Left forelimb (tissue), 1 donor: Measurements from ENCODE around the gene PHKA1.
"Not testable (repeated sequence)": the region's sequence is repeated elsewhere in the genome, so short reads cannot be mapped to it uniquely, and the experiment has no call there.

Experiments
- DNase-seq: peaks from one replicate; pipeline ENCODE4 v3.0.0-alpha.2; 2018; ENCODE audit warnings: low spot score

PHKA1 gene

DNA sequence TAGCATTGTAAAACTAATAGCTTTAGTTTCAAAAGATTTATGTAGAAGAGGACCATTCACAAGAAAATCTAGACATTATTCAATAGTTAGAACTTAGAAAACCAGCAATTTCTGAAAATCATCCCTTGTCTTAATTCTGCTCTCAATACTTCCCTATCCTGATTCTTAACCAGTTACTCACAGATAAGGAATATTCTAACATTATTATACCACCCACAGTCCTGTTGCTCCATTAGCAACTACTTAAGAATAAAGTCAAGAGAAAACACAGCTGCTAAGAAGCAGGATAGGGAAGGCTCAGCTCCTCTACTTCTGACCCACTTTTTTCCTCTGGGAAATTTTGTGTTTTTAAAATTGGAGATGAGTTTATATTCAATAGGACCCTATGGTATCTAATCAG lies 47.7 kb downstream of the PHKA1 start:
- DNase-seq = no peak

DNA sequence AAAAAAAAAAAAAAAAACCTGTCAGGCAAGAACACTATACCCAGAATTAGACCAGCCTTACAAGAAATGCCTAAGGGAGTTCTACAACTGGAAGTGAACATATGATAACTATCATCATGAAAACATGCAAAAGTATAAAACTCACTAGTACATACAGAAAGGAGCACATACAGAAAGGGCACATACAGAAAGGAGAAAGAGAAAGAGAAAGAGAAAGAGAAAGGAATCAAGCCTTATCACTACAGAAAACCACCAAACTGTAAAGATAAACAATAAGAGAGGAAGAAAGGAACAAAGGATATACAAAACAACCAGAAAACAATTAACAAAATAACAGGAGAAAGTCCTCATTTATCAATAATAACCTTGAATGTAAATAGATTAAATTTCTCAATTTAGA lies 50.4 kb downstream of the PHKA1 start:
- no peak for DNase-seq

DNA sequence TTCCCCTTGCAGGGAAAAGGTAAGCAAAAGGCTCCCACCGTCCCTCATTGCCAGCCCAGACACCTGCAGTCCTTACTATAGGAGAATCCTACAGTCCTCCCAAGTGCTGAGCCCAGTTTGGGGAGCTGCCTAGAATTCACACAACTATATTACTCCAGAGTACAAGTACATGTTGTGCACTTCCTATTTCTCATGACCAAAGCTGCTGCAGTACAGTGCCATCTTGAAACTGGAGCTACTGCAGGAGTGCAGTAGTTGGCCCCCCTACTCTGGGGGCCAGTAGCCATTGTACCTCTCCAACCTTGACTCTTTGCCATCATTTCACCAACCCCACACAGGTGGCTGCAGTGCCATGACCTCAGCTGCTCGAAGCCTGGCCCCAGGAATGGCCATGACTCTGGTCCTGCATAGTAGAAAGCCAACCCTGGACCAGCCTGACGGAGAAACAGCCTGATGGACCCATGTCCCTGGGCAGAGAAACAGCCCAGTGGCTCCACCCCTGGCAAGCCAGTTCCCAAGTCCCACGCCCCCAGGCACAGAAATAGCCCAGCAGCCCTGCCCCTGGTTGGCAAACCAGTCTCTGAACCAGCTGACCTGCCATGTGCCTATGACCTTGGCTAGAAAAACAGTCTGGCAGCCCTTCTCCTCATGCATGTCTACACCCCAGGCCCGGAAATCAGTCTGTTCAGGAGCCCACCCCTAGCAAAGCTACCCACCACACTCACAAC lies 51.9 kb downstream of the PHKA1 start:
- DNase-seq = no peak

DNA sequence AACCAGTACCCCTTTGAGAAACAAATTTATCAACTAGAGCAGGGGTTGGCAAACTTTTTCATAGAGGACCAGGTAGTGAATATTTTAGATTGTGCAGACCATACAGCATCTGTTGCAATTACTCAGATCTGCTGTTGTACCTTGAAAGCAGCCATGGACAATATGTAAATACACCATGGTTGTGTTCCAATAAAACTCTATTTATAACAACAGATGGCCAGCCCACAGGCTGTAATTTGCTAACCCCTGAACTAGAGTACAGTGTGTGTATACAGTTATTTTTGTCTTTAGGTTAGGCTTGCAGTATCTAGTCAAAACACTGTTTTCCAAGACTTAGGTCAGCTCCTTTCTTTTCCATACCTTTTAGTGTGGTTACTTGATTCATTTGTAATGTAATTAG lies 54.4 kb downstream of the PHKA1 start:
- DNase-seq = no peak

DNA sequence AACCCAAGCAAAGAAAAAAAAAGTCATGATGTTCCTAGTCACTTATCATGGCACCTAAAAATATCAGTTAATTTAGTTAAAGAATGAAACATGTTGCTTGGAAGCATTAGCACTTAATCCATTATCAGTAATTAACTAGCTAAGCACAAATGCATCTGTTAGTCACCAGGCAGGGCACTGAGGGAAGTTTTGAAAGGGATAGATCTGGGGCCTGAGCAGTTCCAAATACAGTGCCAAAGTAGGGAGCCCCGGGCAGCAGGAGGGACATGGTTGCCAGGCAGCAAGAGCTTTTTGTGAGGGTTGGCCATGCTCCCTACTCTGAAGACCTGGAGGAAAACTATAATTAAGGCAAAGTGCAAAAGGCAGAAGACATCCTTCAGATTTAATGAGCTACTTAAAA lies 62.0 kb downstream of the PHKA1 start:
- DNase-seq = no peak

DNA sequence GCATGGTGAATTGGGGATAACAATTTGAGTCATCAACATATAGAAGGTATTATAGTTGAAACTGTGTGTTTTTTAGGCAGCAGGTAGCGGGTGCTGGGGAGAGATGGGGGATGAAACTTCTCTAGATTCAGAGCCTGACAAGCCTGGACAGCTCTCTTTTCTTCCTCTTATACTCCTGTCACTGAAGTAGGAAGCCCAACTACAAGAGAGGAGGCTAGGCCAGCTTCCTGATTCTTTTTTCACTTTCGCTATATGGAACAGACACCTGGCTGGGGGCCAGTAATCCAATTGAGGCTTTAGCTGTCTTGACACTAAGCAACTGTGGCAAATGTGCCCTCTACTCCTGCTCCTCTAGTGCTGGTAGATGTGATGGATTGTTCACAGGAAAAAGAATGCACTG lies 69.2 kb downstream of the PHKA1 start:
- no peak for DNase-seq

DNA sequence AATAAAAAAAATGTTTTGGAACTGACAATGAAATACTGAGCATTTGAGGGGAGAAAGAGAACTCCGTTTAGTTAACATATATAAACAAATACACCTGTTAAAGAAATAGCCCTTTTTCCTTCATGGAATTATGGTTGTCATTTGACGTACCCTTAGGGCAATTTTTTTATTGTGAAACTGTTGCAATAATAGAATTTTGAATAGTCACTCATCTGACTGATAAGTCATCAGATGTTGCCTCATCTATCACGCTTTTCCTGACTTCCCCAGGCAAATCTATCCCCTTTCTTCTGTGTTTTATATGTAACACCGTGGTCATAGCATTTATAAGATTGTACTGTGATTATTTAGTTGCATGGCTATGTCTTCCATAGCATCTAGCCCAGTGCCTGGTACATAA lies 72.5 kb downstream of the PHKA1 start:
- no peak for DNase-seq

DNA sequence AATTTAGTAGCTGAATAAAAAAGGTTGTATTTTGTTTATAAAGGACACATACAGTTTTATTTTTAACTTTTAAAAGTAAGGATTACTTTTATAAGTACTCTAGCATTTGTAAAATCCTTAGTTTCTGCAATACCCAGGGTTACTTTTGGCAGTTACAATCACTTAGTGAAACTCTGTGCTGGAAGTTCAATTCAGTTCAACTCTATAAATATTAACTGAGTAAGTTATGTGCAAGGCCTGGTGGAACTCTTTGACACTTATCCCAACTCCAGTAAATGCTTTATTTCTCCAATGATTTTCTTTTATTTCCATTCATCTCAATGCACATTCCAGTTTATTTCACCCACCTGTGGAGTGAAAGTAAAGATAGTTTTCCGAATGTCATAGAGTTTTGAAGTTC lies 78.2 kb downstream of the PHKA1 start:
- DNase-seq = no peak

DNA sequence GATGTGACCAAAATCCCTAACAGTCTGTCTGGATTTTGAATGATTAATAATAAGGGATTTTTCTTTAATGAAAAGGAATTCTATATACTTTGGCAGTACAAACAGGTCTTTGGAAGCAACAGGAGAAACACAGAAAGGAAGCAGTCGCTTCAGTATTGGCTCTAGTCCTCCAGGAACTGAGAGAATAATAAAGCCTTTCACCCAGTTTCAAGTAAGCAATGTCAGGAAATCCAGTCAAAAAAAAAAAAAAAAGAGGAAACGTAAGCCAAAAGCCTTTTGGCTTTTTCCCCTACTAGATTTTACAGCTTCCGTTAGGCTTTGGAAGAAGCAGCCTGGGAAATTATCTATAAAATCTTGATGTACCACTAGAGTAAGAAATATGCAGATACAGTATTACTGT lies 79.8 kb downstream of the PHKA1 start:
- DNase-seq = no peak

DNA sequence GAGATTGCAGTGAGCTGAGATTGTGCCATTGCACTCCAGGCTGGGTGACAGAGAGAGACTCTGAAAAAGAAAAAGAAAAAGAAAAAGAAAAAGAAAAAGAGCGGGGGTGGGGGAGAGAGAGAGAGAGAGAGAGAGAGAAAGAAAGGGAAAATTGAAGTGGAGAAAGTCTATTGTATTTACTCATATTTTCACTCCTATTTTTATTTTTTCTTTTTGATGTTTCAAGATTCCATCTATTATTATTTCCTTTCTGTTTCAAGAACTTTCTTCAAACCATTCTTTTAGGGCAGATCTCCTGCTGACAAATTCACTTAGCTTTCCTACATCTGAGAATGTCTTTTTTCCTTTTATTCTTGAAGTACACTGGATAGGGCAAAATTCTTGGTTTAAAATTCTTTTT lies 83.9 kb downstream of the PHKA1 start:
- DNase-seq = no peak

DNA sequence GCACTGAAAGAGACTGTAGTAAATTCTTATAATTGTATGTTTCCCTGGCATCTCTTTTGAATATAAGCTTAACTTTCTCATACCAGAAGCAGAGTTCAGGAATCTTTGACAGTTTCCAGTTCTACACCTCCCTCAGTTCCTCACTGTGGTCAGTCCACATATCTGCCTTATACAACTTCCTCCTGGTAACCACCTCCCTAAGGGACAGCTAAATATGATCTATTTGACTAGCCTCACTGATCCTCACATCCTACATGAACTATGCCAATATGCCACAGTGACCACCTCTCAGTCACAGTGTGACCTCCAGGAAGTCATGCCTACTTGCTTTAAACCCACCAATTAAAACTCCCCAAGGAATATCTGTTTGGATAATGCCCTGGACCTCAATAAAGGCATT lies 89.9 kb downstream of the PHKA1 start:
- DNase-seq = no peak

DNA sequence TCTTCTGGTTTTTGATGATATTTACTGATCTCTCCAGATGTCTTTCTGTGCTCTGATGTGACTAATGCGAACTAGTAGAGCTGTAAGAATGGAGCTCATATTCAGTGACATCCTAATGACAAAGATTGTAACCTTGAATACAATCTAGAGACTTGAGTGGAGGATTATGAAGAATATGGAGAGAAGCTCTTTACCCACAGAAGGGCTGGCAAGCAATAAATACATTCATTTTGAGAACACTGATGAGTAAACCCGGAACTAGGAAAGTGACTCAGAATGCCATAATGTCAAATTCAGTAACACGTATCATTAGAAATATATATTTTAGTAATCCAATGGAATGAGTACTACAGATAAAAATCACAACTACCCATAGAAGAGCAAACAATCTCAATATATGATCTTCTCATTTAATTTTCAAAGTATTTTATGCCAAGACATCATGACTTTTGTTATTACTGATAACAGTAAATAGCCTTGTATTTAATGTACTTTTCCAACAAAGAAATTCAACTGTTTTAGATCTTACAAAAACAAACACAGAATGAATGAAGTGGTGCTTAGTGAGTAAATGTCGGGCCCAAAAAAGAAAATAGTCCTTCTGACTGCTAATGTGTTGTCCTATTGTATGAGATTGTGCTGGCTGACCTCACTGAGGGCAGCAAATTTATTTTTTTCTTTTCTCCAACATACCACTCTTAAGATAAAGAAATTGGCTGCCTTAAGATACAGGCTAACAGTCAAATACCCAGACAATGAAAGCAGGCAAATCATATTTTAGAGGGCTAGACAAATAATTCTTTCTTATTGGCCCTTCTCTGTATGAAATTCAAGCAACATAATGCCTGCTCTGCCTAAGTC lies 92.3 kb downstream of the PHKA1 start:
- DNase-seq = no peak

DNA sequence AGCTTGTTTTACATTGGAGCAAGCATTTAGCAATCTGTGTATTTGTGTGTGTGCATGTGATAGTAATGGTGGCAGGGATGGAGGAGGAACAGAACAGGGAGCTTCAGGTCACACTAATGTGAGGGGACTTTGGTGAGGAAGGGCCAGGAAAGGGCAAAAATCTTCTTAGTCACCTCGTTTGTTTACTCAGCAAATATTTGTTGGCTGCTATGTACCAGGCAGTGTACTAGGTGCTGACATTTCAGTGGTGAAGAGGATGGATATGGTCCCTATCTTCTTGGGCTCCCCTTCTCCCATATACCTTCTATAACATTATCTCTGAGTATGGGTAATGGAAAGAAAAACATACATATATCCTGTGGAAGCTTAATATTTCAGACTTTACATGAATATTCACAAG lies 92.9 kb downstream of the PHKA1 start:
- no peak for DNase-seq

DNA sequence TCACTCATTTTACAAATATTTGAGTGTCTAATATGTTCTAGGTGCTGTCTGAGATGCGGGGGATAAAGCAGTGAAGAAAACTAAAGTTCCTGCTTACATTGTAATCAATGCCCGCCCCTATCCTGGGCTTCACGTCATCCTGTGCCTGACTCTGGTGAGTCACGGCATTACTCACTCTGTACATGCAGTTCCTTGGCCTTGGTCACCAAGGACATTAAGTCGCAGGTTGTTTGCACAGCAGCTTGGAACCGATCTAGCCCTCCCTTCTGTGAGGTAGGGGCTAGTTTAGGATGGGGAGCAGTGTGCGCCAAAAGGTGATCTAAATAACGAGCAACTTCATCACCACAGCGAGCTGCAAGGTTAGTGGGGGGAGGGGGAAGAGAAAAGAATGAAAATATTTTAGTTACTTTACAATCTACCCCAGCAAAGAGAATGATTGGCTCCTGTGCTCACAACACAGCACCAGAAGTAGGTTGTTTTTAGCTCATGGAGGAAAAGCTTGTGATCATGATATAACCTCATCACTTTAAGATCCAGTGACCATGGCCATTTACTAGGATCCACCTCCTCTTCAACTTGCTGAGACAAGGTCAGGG lies 93.5 kb downstream of the PHKA1 start:
- no peak for DNase-seq

DNA sequence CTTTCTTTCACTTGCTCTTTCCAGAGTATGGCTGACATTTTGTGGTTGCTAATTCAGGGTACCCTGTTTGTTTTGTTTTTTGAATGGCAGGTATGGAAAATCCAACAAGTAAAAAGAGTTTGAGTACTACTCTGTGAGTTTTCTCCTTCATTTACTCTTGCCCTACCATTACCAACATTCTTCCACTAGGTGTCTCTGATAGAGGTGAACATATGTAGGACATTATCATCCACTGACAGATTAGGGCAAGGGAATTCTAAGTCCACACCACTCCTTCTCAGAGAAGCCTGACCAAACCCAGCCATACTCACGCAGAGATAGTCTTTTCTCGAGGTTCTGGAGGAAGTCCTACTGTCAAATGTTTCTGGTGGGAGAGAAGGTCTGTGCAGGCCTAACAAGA lies 104.8 kb downstream of the PHKA1 start:
- no peak for DNase-seq

DNA sequence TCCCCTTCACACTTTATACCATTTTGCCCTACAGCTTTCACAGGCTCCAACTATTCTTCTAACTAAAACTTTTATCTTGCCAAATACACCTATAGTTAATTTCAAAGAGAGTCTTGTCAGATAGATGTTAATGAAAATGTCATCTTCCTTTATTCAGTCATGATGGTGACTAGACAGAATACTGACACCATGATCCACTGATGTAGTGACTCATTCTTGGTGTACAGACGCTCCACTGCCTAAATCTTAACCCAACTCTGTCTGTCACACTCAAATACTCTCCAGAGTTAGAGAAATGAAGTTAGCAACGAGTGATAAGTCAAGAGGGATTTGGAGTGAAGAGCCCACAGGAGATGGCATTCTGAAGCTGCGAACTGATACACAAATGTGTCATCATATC lies 109.4 kb downstream of the PHKA1 start:
- DNase-seq = no peak

DNA sequence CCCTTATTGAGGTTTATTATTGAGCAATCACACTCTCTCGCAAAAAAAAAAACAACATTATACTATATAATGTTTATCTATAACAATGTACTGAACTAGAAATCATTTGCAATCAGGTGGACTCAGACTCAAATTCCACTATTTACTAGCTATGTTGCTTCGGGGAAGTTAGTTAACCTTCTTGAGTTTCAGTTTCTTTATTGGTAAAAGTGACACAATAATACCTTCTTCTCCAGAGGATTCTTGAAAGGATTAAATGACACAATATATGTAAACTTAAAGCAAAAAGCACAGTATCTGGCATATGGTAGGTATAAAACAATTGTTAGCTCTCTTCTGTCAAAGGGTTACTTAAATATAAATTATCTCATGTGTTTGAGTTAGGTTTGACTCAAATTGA lies 110.0 kb downstream of the PHKA1 start:
- no peak for DNase-seq

DNA sequence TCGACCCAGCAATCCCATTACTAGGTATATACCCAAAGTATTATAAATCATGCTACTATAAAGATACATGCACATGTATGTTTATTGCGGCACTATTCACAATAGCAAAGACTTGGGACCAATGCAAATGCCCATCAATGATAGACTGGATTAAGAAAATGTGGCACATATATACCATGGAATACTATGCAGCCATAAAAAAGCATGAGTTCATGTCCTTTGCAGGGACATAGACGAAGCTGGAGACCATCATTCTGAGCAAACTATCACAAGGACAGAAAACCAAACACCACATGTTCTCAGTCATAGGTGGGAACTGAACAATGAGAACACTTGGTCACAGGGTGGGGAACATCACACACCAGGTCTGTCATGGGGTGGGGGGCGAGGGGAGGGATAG lies 123.1 kb downstream of the PHKA1 start:
- DNase-seq = not testable (repeated sequence)

DNA sequence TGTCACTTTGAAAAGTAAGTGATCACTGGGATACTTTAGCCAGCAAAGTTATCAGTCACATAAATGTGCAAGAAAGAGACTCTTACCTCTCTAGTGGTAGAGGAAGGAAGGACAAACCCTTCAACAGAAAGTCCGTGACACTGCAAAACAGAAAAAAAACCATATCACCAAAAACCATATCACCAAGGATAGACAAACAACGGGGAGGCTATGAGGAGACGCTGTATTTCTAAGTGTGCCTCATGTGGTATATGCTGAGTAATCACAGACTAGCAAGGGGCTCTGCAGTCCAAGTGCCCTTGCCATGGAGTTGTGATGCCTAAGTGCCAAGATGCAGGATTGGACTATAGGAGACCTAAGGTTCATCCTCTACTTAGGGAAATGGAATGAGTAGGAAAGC lies 129.9 kb downstream of the PHKA1 start:
- no peak for DNase-seq

DNA sequence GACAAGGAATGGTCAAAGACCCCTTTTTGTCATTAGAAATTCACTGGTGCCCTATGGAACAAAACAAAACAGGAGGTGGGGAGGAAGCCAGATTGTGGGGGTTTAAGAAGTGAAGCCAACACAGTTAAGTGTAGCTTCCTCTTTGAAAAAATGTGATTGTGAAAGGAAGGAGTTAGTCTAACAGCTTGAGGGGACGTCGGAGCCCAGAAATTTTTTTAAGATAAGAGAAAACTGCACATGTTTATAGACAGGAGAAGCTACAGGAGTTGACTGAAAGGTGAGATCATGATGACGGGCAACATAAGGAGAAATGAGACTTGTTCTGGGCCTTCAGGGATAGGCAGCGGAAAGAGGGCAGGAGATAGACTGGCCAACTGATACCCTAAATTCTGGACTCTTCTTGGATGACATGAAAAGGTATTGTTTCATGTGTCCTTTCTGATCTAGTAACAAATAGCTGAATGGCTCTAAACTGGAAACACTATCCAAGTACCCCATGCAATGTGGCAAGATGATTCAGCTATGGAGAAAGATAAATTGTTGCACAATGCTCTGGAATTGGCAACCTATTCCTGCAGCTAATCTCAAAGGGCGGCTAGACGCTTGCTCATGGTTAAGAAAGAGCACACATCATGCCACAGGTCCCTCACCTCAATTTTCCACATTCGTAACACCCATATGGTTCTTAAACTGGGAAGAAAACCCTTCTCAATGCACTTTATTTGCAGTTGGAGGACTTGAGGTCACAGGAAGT lies 137.8 kb downstream of the PHKA1 start:
- DNase-seq = no peak

DNA sequence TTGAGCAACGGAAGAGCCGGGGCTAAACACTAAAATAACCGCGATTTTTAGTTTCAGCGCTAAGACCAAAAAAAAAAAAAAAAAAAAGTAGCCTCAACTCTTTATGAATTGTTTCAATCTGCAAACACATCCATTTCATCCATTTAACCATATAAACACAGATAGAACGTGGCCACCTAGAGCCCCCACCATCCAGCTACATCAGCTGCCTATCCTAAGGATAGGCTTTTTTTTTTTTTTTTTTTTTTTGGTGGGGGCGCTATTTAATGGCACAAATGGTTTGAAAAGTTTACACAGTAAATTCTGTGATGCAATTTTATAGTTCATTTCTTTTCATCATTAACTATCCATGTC lies 141.0 kb downstream of the PHKA1 start:
- DNase-seq = no peak
